Fibroblast of the conjunctiva (primary cell): ENCODE results near the gene SNTA1.
"Not testable (repeated sequence)": the region's sequence is repeated elsewhere in the genome, so short reads cannot be mapped to it uniquely, and the experiment has no call there.

Experiments
- DNase-seq: peaks from one replicate; pipeline ENCODE4 v3.0.0-alpha.2; 2010; ENCODE audit warnings: low read depth

SNTA1 gene

DNA sequence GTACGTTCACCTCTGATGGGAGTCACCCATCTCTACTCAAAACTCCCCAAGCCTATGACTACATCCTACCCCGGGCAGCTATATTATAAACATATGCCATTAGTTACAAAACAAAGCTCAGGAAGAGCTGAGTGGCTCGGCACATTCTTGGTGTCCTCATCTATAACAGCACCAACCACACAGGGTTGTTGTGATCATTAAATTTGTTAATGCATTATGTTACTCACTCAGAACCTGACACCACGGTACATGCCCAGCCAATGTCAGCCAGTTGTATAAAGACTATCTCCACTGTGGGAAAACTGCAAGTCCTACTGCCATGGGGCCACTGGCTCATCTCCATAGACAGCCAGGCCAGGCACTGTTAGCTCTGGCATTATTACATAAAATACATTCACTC, 50.0 kb downstream of the SNTA1 start:
- DNase-seq, result no peak

DNA sequence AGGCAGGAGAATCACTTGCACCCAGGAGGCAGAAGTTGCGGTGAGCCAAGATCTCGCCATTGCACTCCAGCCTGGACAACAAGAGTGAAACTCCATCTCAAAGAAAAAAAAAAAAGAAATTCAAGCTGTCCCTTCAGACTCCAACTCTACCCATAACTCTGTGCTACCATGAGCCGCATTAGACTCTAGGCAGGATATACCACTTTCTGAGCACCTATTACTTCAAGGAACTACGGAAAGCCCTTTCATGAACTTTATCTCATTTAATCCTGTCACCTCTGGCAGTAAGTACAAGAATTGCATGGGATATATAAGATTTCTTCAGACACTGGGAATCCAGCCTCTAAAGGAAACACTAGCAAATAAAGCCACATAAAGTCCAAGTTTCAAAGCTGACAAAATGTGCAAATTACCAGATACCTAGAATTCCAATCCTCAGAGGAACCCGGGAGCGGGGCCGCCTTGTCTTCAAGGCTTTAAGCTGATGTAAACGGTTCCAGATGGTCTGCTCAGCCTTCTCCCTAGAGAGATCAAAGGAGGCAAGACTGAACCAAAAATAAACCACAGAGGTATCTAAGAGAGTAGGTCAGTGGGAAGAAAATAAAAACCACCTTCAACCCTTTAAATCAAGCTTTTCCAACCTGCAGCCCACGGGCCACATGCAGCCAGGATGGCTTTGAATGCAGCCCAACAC, 51.7 kb downstream of the SNTA1 start:
- peak; percentile 74 for DNase-seq

DNA sequence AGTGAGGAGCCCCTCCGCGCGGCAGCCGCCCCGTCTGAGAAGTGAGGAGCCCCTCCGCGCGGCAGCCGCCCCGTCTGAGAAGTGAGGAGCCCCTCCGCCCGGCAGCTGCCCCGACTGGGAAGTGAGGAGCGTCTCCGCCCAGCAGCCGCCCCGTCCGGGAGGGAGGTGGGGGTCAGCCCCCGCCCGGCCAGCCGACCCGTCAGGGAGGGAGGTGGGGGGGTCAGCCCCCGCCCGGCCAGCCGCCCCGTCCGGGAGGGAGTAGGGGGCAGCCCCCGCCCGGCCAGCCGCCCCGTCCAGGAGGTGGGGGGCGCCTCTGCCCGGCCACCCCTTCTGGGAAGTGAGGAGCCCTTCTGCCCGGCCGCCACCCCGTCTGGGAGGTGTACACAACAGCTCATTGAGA, 54.2 kb downstream of the SNTA1 start:
- not testable (repeated sequence) for DNase-seq

DNA sequence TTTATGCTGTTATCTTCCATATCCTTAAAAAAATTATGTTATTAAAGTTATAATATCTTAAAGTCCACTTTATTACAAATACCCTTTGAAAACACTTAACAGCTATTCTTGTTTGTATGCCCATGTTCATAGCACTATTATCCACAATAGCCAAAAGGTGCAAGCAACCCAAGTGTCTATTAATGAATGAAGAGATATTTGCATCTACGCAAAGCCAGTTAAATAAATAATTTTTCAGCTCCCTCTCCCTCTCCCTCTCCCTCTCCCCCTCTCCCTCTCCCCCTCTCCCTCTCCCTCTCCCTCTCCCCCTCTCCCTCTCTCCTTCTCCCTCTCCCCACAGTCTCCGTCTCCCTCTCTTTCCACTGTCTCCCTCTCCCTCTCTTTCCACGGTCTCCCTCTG, 55.3 kb downstream of the SNTA1 start:
- DNase-seq, result no peak

DNA sequence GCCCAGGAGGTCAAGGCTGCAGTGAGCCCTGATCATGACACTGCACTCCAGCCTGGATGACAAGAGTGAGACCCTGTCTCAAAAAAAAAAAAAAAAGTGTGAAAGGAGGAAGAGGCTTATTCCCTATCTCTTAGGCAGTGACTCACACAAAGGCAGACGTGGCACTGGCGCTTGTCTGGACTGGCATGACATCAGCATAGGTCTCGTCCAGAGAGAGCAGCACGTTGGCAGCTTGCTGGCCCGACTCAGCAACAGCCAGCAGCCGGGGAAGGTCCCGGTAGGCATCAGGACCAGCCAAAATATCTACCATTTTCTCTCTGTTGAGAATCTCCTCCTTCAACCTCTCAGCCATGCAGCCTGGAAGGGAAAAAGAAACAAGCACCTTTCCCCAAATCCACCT, 56.4 kb downstream of the SNTA1 start:
- DNase-seq, result no peak

DNA sequence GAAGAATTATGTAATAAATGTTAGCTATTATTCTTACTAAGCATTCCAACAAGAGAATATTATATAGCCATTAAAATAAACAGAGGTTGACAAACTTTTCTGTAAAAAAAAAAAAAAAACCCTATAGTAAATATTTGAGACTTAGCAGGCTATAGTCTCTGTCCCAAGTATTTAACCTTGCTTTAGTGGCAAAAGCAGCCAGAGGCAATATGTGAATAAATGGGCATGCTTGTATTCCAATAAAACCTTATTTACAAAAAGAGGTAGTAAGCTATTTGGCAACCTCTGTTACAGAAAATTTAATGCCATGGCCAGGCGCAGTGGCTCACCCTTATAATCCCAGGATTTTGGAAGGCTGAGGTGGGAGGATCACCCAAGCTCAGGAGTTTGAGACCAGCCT, 56.9 kb downstream of the SNTA1 start:
- DNase-seq, result no peak

DNA sequence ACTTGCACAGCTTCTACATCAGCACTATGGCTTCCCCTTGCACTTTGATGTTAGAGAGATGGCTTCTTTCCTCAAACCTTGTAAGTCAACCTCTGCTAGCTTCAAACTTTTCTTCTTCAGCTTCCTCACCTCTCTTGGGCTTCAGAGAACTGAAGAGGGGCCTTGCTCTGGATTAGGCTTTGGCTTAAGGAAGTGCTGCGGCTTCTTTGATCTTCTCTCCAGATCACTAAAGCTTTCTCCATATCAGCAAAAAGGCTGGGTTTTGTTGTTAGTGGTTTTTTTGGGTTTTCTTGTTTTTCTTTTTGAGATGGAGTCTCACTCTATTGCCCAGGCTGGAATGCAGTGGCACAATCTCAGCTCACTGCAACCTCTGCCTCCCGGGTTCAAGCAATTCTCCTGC, 66.2 kb downstream of the SNTA1 start:
- no peak for DNase-seq

DNA sequence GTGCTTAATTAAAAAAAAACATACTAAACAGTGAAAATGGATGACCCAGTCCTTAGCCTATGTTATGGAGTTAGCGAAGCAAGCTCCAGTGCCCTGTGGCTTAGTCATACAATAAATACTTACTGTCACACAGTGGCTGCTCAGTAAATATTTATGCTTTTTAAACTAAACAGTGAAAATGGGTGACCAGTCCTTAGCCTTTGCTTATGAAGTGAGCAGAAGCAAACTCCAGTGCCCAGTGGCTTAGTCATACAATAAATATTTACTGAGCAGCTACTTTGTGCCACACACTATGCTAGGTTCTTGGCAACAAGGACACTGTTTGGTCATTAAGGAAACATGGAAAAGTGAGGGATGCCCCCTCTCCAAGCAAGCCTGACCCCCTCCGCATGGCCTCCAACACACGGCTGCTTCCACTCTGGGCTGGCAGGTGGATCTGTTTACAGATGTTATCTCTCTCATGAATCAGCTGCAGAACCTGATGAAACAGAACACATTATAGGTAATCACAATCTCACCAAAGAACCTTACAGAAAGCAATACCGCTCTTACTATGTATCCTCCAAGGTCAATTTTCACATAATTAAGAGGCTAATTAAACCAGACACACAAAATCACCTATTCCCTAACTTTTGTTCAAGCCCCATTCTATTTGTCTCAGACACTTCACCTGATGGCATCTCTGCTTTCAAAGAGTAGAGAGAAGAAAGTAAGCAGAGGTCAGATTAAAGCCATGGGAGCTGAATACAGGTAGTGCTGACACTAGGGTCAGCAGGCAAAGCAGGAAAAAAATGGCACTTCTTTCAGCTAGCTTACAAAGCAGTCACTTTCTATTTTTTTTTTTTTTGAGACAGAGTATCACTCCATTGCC, 69.6 kb downstream of the SNTA1 start:
- no peak for DNase-seq

DNA sequence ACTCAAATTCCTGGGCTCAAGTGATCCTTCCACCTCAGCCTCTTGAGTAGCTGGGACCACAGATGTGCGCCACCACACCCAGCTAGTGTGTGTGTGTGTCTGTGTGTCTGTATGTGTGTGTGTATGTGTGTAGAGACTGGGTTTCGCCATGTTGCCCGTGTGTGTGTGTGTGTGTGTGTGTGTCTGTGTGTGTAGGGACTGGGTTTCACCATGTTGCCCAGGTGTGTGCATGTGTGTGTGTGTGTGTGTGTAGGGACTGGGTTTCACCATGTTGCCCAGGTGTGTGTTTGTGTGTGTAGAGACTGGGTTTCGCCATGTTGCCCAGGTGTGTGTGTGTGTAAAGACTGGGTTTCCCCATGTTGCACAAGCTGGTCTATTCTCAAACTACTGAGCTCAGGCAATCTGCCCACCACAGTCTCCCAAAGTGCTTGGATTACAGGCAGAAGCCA, 70.5 kb downstream of the SNTA1 start:
- DNase-seq, result no peak

DNA sequence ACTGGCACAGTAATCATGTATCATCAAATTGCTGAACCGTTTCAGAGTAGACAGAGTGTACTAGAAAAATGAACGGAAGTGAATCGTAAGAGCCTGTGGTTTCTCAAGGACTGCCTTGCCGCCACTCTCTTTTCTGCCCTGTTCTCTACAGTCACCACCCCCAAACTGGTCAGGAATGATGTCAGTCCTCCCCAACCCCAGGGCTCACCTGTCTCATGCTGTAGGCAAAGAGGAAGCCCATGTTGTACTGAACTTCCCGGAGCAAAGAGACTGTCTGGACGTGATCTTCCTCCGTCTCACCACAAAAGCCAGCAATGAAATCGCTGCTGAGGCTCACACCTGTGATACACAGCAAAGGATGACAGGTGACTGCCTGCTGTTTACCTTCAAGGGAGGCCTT, 73.3 kb downstream of the SNTA1 start:
- no peak for DNase-seq

DNA sequence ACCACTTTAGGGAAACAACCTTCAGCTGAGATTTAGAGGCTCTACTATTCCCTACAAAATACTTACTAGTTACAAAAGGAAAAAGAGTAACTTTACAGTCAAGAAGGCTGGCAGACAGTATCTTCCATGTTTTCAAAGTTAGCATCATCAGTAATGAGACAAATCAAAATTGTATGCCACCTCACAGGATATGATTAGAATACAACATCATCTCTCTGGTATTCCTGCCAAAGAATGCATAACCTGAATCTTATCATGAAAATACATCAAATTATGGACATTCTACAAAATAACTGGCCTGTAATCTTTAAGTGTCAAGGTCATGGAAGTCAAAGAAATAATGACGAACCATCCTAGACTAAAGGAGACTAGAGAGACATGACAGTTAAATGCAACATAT, 80.7 kb downstream of the SNTA1 start:
- no peak for DNase-seq

DNA sequence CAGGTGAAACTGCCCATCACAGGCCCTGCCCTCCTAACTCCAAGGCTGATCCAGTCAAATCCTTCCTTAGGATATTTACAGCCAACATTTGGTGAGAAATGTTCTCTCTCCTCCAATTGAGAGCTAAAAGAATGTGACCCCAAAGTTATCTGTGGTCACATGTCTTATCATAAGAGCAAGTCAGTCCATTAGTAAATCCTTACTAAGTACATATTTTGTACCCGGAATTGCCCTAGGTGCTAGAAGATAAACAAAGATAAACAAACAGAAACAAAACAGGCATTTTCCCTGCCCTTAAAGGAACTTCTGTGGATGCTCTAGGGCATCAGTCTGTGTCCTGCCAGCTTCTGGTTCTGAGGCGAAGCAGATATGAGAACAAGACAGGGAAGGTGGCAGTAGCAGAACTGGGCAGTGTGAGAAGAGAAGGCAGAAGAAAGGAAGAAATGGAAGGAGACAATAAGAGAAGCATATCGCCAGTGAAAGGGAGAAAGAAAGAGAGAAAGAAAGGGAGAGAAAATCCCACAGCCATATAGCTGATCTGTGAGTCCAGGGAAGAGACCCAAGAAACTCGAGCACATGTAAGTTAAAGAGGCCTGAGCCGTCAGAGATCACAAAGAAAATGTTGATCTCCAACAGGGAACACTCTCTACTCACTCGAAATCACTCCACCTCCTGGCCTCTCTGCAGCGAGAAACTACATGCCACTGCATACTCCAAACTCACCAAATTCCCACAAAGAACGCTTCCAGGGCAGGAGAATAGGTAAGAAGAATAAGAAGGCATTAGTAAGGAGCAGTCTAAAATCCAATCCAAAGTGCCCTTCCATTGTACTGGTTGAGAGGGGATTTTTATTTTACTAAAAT, 83.9 kb downstream of the SNTA1 start:
- DNase-seq, result no peak
